DMS53 treated with DMSO at 0.1 percent for 48 hours (cell line): ENCODE measurements around the gene SULT4A1.

Experiments used
- DNase-seq: peaks from one replicate; lab custom pipeline; 2025; ENCODE audit not compliant: unreplicated experiment; lab: John Stamatoyannopoulos, UW

The SULT4A1 gene

GRCh38 chr22:43812149-43812842 lies 50.0 kb downstream of the SULT4A1 start, which contains the start of gene EFCAB6:
EFCAB6 (minus strand) TSS chr22:43812305; CDS start chr22:43782318, 29,987 bp downstream.
- DNase-seq = peak; percentile 70

- peak; percentile 15 for DNase-seq
These were observed 50.5 kb downstream of the SULT4A1 start for GRCh38 chr22:43811777-43812148.

GRCh38 chr22:43802897-43803495 lies 59.3 kb downstream of the SULT4A1 start:
- DNase-seq = no peak

GRCh38 chr22:43800970-43801369 lies 61.3 kb downstream of the SULT4A1 start:
- DNase-seq = no peak

GRCh38 chr22:43798492-43798891 lies 63.8 kb downstream of the SULT4A1 start:
- no peak for DNase-seq

- DNase-seq = peak; percentile 43
These were observed 65.7 kb downstream of the SULT4A1 start for GRCh38 chr22:43796567-43796966.

GRCh38 chr22:43795320-43795719 lies 67.0 kb downstream of the SULT4A1 start:
- no peak for DNase-seq

GRCh38 chr22:43792905-43793304 lies 69.4 kb downstream of the SULT4A1 start:
- DNase-seq = no peak

GRCh38 chr22:43789452-43789851 lies 72.9 kb downstream of the SULT4A1 start:
- DNase-seq = no peak

- DNase-seq = no peak
These were observed 78.5 kb downstream of the SULT4A1 start for GRCh38 chr22:43783777-43784176.

- DNase-seq = no peak
These were observed 79.9 kb downstream of the SULT4A1 start for GRCh38 chr22:43782448-43782847.

- DNase-seq = no peak
These were observed 85.0 kb downstream of the SULT4A1 start for GRCh38 chr22:43777286-43777685.

GRCh38 chr22:43776081-43776670 lies 86.1 kb downstream of the SULT4A1 start:
- DNase-seq = no peak
